SK-N-SH (cell line): ENCODE measurements around the gene STIM1.

Experiments used
- CTCF ChIP-seq: fragments of 200-600 bp; sonication (generic); IDR thresholded peaks from 2 replicates; pipeline ENCODE4 v1.6.1; 2017; ENCODE audit warnings: antibody characterized with exemption, mild to moderate bottlenecking, moderate library complexity
- ELF1 ChIP-seq: IDR thresholded peaks from 2 replicates; pipeline ENCODE4 v1.4.0; 2012
- EP300 ChIP-seq, 2 experiments: IDR thresholded peaks; 2 replicates each; pipeline versions ENCODE4 v1.4.0 to v1.6.1; 2012; ENCODE audit warnings: borderline replicate concordance in 1 of 2, low read depth in 1 of 2, low read length in 1 of 2
- FOXJ3 ChIP-seq: sonication (generic); formaldehyde crosslinking; IDR thresholded peaks from 2 replicates; pipeline ENCODE4 v1.5.1; 2020; ENCODE audit warnings: mild to moderate bottlenecking, missing genetic modification reagents
- GABPA ChIP-seq: IDR thresholded peaks from 2 replicates; pipeline ENCODE4 v1.4.0; 2012; ENCODE audit warnings: low read depth, mild to moderate bottlenecking
- MAX ChIP-seq: IDR thresholded peaks from 2 replicates; pipeline ENCODE4 v1.4.0; 2012; ENCODE audit warnings: low read depth
- POLR2AphosphoS5 ChIP-seq: IDR thresholded peaks from 2 replicates; pipeline ENCODE4 v1.6.1; 2012; ENCODE audit warnings: low read depth, low read length
- RCOR1 ChIP-seq: fragments of 150-350 bp; IDR thresholded peaks from 2 replicates; pipeline ENCODE4 v1.6.1; 2017; ENCODE audit warnings: antibody characterized with exemption, low read length
- SMC3 ChIP-seq: IDR thresholded peaks from 2 replicates; pipeline ENCODE4 v1.6.1; 2012; ENCODE audit warnings: low read depth, low read length, improper control_type of control experiment
- USF2 ChIP-seq: fragments of 150-350 bp; IDR thresholded peaks from 2 replicates; pipeline ENCODE4 v1.6.1; 2017; ENCODE audit warnings: antibody characterized with exemption, low read length, low read depth, borderline replicate concordance
- ZBTB33 ChIP-seq: IDR thresholded peaks from 2 replicates; pipeline ENCODE4 v1.4.0; 2012; ENCODE audit warnings: low read depth, borderline replicate concordance

- no peak for TF ChIP-seq MAX
- no peak for TF ChIP-seq EP300 (IDR thresholded peaks at IDR 0.05; ENCODE audit: borderline replicate concordance in 1 of 2, low read depth in 1 of 2, low read length in 1 of 2)
- TF ChIP-seq RCOR1, result no peak
- no peak for TF ChIP-seq ELF1
- TF ChIP-seq FOXJ3, result no peak
- no peak for TF ChIP-seq SMC3
- TF ChIP-seq POLR2AphosphoS5, result no peak
- no peak for TF ChIP-seq ZBTB33
- TF ChIP-seq CTCF, result no peak
- TF ChIP-seq USF2, result no peak
- no peak for TF ChIP-seq GABPA
These were observed 161.7 kb downstream of the STIM1 start for GRCh38 chr11:4017129-4017528.
